CD4-positive, alpha-beta T cell treated with Interleukin-2 at 100 ng/mL for 4 hours (primary cell): ENCODE results near the gene LAD1.

Experiments
- DNase-seq: peaks from one replicate; pipeline ENCODE4 v3.0.0-alpha.2; 2020; ENCODE audit warnings: low spot score

Gene LAD1, protein sequence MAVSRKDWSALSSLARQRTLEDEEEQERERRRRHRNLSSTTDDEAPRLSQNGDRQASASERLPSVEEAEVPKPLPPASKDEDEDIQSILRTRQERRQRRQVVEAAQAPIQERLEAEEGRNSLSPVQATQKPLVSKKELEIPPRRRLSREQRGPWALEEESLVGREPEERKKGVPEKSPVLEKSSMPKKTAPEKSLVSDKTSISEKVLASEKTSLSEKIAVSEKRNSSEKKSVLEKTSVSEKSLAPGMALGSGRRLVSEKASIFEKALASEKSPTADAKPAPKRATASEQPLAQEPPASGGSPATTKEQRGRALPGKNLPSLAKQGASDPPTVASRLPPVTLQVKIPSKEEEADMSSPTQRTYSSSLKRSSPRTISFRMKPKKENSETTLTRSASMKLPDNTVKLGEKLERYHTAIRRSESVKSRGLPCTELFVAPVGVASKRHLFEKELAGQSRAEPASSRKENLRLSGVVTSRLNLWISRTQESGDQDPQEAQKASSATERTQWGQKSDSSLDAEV

DNA sequence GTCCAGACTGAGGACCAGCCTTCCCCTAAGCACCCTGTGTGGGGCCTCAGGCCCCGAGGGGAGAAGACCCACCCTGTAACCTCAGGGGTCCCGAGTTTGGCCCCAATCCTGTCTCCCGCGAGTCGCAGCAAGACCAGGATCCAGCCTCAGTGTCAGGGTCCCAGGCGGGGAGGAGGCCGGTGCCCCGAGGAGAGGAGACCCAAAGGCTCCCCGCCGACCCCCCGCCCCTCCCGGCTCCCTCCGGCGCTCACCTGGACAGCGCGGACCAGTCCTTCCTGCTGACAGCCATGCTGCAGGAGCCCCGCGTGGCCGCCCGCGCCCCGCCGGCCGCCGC, at the start of gene LAD1:
Gene LAD1, minus strand, starts transcription at position 307 of the 334 bp plus-strand sequence. Its CDS starts 18 bp downstream, at position 289.
- DNase-seq = no peak

GRCh38 chr1:201447903-201448871, 49.1 kb upstream of the LAD1 start:
- DNase-seq = peak; percentile 59

DNA sequence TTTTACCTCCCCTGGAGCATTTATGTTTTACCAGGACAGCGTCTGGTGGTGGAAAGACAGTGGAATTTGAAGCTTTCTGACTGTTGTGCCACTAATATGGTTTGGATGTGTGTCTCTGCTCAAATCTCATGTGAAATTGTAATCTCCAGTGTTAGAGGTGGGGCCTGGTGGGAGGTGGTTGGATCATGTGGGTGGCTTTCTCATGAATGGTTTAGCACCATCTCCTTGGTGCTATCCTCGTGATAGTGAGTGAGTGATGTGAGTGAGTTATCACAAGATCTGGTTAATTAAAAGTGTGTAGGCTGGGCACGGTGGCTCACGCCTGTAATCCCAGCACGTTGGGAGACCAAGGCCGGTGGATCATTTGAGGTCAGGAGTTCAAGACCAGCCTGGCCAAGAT, 46.2 kb upstream of the LAD1 start:
- no peak for DNase-seq

DNA sequence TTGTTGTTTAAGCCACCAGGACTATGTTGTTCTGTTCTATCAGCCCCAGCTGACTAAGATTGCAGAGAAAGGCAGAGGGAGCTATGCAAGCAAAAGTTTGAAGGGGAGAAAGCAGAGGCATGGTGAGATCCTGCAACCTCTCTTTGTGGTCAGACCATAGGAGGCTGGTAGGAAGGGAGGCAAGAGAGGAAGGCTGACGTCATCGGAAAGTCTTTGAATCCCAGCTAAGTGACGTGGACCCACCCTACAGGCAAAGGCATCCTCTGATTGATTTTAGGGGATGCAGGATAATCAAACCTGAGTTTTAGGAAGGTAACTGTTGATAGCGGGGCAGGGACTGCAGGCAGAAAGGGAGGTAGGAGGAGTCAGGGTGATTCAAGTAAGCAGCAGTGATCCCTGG, 45.7 kb upstream of the LAD1 start:
- DNase-seq = no peak

GRCh38 chr1:201443747-201444146, 44.6 kb upstream of the LAD1 start:
- no peak for DNase-seq

DNA sequence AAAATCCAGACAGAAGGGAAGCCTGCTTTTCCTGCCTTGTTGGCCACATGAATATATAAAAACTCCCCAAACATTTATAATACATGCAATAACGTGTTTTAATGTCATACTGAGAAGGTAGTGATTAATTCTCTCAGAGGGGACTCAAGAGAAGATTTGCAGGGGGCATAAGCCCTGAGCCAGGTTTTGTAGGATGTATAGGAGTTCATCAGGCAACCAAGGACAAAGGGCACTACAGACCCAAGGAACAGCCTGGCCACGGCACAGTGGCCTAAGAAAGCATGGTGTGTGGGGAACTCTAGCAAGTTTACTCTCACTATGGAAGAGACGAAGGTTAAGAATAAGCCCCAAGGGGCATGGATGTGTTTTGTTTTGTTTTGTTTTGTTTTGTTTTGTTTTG, 37.8 kb upstream of the LAD1 start:
- DNase-seq = no peak

DNA sequence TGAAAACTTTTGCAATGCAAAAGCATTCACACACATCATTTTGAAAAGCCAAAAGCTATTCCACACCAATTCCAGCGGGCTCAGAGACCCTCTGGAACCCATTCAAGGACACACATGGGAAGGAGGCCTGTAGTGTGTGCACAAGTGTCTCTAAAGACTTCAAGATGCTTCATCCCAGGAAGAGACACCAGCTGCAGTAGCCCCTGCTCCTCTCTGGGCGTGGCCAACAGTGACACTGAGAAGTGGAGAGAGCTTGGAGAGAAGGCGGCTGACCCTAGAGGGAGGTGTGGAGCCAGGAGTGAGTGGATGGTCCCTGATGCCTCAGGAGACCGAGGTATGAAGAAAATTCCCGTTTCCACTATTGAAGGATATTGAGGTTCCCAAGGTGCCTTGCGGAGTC, 37.3 kb upstream of the LAD1 start:
- no peak for DNase-seq

DNA sequence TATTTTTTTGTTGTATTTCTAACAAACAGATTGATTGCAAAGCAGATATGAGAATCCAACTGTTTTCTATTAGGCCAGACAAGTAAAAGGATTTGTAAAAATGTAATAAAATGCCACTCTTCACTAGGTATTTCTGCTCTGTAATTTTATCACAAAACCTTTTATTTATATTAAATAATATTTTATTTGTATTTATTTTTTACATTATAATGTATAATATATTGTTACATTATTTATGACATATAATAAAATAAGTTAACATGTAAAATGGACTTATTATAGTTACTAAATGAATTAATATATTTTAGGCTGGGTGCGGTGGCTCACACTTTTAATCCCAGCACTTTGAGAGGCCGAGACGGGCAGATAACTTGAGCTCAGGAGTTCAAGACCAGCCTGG, 35.1 kb upstream of the LAD1 start:
- DNase-seq = no peak

GRCh38 chr1:201433609-201434008, 34.5 kb upstream of the LAD1 start:
- DNase-seq = no peak

GRCh38 chr1:201430776-201431175, 31.7 kb upstream of the LAD1 start:
- no peak for DNase-seq

GRCh38 chr1:201429736-201430501, 30.8 kb upstream of the LAD1 start:
- DNase-seq = no peak

DNA sequence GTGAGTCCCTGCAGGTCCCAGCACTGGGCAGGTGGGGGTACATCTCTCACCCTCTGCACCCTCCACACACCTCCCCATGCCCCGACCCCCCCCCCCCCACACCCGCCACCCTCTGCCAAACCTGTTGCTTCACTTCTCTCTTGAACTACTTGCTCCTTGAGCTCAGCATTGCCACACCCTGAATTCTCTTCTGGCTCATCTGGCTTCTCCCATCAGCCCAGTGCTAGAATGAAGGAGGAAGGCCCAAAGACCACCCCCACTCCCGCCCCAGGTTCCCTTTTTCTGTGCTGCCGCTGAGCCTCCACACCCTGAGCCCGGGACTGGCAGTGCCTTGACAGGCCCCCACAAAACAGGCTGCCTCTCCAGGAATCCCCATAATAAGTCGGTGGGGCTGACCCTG, 28.8 kb upstream of the LAD1 start:
- DNase-seq = no peak

- no peak for DNase-seq
Observed at GRCh38 chr1:201426479-201427310, 27.6 kb upstream of the LAD1 start.

DNA sequence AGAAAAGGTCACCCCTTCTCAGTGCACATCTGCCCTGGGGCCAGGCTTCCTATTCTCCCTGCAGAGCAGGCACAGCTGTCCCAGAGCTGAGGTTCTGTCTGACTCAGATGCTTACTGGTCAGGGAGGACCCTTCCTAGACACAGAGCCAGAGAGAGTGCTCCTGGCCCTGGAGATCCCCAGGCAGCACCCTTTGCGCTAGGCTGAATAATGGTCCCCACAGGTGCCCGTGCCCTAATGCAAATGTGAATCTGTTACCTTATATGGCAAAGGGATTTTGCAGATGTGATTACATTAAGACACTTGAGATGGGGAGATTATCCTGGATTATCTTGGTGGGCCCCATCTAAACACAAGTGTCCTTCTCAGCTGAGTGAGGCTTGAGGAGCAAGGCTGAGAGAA, 25.0 kb upstream of the LAD1 start:
- DNase-seq = no peak

GRCh38 chr1:201423655-201424054, 24.5 kb upstream of the LAD1 start:
- no peak for DNase-seq

GRCh38 chr1:201422436-201423030, 23.4 kb upstream of the LAD1 start:
- DNase-seq = no peak

GRCh38 chr1:201422026-201422425, 22.9 kb upstream of the LAD1 start:
- no peak for DNase-seq

DNA sequence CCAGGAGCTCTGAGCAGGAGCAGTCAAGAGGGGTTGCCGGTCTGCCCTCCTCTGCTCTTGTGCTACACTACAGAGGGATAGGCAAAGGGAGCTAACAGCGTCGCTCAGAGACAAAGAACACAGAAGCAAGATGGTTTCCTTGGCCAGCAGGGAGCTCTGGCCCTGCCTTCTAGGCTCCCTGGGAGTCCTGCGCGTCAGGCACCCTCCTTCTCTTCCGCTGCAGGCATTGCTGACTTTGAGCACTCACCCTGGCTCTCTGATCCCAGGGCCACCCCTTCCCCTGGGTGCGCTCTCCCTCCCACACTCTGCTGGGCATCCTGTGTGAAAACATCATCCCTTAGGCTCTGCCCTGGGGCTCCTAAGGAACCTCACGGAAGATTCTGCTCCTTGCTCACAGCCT, 21.9 kb upstream of the LAD1 start:
- no peak for DNase-seq

DNA sequence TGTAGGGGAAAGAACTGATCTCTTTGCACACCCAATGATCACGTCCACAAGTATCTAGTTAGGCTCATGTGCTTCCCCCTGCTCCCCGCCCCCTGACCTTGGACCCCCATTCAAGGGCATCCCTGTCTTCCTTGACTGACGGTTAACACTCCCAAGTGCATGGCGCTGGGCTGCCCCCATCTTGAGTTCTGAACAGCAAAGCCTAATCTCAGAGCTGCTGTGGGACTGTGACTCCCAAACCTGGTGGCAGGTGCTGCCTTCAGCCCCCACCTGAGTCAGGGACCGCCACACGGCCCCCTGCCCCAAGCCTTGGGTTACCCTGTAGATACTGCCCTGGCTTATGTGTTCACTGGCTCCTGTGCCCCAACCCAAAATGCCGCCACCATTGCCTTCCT, 21.5 kb upstream of the LAD1 start:
- DNase-seq = no peak

- DNase-seq = no peak
Observed at GRCh38 chr1:201419746-201420607, 20.9 kb upstream of the LAD1 start.
